ENCODE measurements around the gene CHMP2B. TPM values are rescaled to one million over a fixed set of nuclear protein-coding genes. Genes with fewer than 3 reads are reported as not detected.

The CHMP2B gene
- total RNA-seq, 1 experiment from 2014 or later, result 39.3 TPM

DNA sequence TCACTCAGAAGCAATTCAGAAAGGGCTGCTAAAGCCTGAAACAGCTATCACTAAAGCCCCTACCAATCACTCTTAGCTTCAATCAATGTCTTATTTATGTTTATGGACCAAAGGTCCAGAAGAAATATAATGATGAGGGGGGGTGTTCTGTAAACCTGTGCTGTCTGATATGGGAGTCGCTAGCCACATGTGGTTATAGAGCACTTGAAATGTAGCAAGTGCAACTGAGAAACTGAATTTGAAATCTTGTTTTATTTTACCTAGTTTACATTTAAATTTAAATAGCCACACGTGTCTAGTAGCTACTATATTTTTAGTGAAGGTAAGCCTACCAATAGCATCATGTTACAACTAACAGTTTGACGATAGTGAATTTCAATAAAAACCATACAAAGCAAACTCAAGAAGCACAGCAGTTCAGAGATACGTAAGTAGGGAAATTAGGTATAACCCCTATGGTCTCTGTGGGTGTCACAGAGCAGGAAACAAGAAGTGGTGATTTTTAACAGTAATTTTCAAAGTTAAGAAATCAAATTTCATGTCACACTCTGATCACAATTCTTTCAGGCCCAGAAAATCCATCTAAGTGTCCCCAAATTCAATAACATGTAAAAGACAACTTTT, 45.7 kb downstream of the CHMP2B start:
- no peak overlapping the region for H2BK5ac ChIP-seq (ENCODE audit: insufficient read length, low read length)
- H3K4me1 ChIP-seq (ENCODE audit: insufficient read depth, low read length), result no peaks in the 10 kb centered on the region
- H3K27ac ChIP-seq (ENCODE audit: insufficient read length, low read depth, low read length), result no peak overlapping the region

More for the DNA sequence above, 45.7 kb downstream of the CHMP2B start:
- Histone ChIP-seq H2BK12ac (ENCODE audit: insufficient read length, low read depth, low read length) (no peak overlapping the region), H3K56ac (ENCODE audit: insufficient read length, low read depth, low read length) (no peak overlapping the region), H2AFZ (ENCODE audit: low read length) (no peak overlapping the region), H3K27me3 (ENCODE audit: insufficient read depth, low read length) (no peaks in the 10 kb centered on the region), H3K18ac (ENCODE audit: insufficient read length, low read depth, low read length) (no peak overlapping the region), H2BK120ac (ENCODE audit: low read depth, low read length, poor library complexity, severe bottlenecking) (no peak overlapping the region), H4K8ac (replicated peaks; ENCODE audit: insufficient read length, low read depth, low read length) (no peak overlapping the region), H4K91ac (ENCODE audit: insufficient read length, low read depth, low read length) (no peak overlapping the region), H2BK15ac (ENCODE audit: low read depth, low read length) (no peak overlapping the region), H2BK20ac (ENCODE audit: low read depth, low read length, poor library complexity, severe bottlenecking) (no peak overlapping the region), H3K14ac (ENCODE audit: insufficient read depth, low read length) (no peak overlapping the region), H3K9me3 (ENCODE audit: control insufficient read depth, low read depth, low read length) (no peaks in the 10 kb centered on the region), H3K23ac (ENCODE audit: insufficient read length, low read depth, low read length) (no peak overlapping the region), H3K79me2 (ENCODE audit: insufficient read depth, low read length) (no peaks in the 10 kb centered on the region), H3K23me2 (ENCODE audit: insufficient read length, low read depth, low read length, poor library complexity, severe bottlenecking) (no peaks in the 10 kb centered on the region), H3K79me1 (ENCODE audit: insufficient read depth, low read depth, low read length, poor library complexity, severe bottlenecking) (no peaks in the 10 kb centered on the region), H3T11ph (ENCODE audit: low read length) (no peak overlapping the region), H3K9ac (ENCODE audit: extremely low read depth, insufficient read length, low read length) (no peak overlapping the region), H2AK5ac (ENCODE audit: insufficient read length, low read length) (no peak overlapping the region), H3K4ac (ENCODE audit: low read depth, low read length) (no peak overlapping the region), H4K20me1 (ENCODE audit: control insufficient read depth, insufficient read depth, insufficient read length) (no peaks in the 10 kb centered on the region), H3K4me2 (ENCODE audit: insufficient read depth, insufficient read length, low read length) (no peak overlapping the region), H4K5ac (ENCODE audit: insufficient read length, low read depth, low read length) (no peak overlapping the region)
- Mint-ChIP-seq H3K36me3 (ENCODE audit: insufficient read depth in 1 of 3, low read depth in 3 of 3) (no peaks in the 10 kb centered on the region), H3K9me3 (no peaks in the 10 kb centered on the region), H3K4me1 (no peaks in the 10 kb centered on the region), H3K27me3 (ENCODE audit: low read depth) (no peaks in the 10 kb centered on the region), H3K4me3 (no peak overlapping the region), H3K27ac (no peak overlapping the region)
- no peak for DNase-seq
- TF ChIP-seq, protein P1, sequence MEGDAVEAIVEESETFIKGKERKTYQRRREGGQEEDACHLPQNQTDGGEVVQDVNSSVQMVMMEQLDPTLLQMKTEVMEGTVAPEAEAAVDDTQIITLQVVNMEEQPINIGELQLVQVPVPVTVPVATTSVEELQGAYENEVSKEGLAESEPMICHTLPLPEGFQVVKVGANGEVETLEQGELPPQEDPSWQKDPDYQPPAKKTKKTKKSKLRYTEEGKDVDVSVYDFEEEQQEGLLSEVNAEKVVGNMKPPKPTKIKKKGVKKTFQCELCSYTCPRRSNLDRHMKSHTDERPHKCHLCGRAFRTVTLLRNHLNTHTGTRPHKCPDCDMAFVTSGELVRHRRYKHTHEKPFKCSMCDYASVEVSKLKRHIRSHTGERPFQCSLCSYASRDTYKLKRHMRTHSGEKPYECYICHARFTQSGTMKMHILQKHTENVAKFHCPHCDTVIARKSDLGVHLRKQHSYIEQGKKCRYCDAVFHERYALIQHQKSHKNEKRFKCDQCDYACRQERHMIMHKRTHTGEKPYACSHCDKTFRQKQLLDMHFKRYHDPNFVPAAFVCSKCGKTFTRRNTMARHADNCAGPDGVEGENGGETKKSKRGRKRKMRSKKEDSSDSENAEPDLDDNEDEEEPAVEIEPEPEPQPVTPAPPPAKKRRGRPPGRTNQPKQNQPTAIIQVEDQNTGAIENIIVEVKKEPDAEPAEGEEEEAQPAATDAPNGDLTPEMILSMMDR (conservative IDR thresholded peaks at IDR 0.05), result no peak
- no CpG with 5 or more reads among the region's 4 CpGs for WGBS (ENCODE audit: extremely low coverage, insufficient read length, low lambda C conversion rate)
